ENCODE results near the gene PREPL. TPM values are rescaled to one million over a fixed set of nuclear protein-coding genes. Genes with fewer than 3 reads are reported as not detected.
"Not testable (repeated sequence)": the region's sequence is repeated elsewhere in the genome, so short reads cannot be mapped to it uniquely, and the experiment has no call there.

PREPL gene
- 10 to 100 TPM; 21.3 to 23.7 TPM for total RNA-seq

DNA sequence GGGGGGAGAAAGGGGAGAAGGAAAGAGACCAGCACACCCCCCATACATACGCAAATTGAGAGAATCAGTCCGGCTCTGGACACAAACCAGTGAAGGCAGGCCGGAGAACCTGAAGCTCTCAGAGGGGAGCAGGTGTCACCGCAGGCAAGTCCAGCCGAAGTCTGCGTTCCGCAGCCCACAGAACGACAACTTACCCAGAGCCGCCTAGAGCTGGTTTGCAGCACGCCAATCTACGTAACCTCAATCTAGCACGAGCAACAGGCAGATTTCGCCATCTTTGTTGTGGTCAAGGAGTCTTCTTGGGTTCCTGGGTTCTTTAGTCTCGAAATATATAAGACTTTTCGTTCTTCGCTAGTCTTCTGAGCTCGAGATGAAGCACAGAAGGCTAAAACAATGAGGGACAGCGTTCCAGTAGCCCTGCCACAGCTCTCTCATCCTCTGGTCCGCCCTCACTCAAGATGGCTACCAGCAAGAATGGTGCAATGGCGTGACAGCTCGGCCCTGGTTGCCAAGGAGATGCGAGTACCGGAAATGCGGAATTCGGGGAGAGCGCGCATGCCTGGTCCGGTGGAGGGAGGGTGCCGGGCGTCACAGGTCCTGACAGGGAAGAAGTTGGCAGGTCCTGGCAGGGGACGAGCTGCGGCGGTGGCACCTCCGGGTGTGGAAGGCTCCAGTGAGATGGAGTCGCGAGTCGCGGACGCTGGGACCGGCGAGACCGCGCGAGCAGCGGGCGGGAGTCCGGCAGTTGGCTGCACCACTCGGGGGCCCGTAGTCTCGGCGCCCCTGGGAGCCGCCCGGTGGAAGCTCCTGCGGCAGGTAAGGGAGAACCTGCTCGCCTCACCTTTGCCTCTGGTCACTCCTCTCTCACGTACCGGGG, at the start of gene PREPL, which contains the start of gene CAMKMT:
PREPL (minus strand) TSS at position 165 of the 877 bp plus-strand sequence. CDS start 15,152 bp downstream, outside the sequence.
CAMKMT (plus strand) TSS at position 618 of the 877 bp plus-strand sequence.
- ChIA-PET POLR2A (interaction anchor here (0.7 to 1.0 kb wide), 3 partner anchors 8 to 193 kb away, joined by 3 read pairs; partner anchors contain the start of gene PPM1B), CTCF (interaction anchor here (0.6 to 2.5 kb wide), 11 partner anchors 8 to 965 kb away, joined by 3 to 13 read pairs (median 3); no protein-coding TSS in a partner anchor)
- peaks cover 9% of the 10 kb centered on the region for H3K36me3 Mint-ChIP-seq (ENCODE audit: low read depth)
- H3K4me3 Mint-ChIP-seq = peak within 1 kb of the TSS; percentile 95
- H3K9me3 Mint-ChIP-seq = no peaks in the 10 kb centered on the region
- no peaks in the 10 kb centered on the region for H3K27me3 Mint-ChIP-seq
- peak within 1 kb of the TSS; percentile 100 for H3K27ac Mint-ChIP-seq
- H3K4me1 Mint-ChIP-seq = peaks cover 40% of the 10 kb centered on the region
- peak; percentile 99 for DNase-seq

DNA sequence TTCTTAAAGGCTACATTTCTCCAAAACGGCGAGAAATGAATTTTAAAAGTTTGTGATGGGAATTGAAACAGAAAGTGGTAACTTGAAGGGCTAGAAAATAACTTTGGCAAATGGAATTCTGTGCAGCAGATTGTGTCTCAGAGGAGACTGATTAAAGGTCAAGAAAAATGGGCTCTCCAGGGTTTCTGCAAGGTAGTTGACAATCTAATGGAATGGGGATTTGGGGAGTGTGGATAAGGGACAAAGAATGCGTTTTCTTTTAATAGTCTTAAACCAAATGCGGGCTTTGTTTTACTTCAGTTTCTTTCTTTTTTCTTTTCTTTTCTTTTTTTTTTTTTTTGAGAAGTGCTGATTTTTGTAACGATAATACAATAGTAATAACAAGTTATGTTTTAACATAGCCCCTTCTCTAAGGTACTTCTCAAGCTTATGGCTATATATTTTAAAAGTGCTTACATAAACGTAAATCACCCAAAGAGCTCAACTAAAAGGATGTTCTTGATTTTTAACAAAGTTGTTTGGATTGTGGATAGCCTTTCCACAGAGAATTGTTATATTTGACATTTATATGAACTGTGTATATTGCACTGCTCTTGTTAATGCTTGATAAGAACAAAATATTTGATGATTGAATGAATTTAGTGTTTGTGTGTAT, 37.1 kb upstream of the PREPL start:
- no peak overlapping the region for H3K4me3 Mint-ChIP-seq
- H3K9me3 Mint-ChIP-seq = no peaks in the 10 kb centered on the region
- CTCF ChIA-PET = interaction anchor here (1.1 kb wide), 1 partner anchor 557 kb away, joined by 3 read pairs; no protein-coding TSS in a partner anchor
- no peak overlapping the region for H3K27ac Mint-ChIP-seq
- no peaks in the 10 kb centered on the region for H3K27me3 Mint-ChIP-seq
- no peak for DNase-seq
- POLR2A ChIA-PET = no interaction called here
- peaks cover 2% of the 10 kb centered on the region for H3K4me1 Mint-ChIP-seq
- H3K36me3 Mint-ChIP-seq (ENCODE audit: low read depth) = peaks cover 1% of the 10 kb centered on the region

DNA sequence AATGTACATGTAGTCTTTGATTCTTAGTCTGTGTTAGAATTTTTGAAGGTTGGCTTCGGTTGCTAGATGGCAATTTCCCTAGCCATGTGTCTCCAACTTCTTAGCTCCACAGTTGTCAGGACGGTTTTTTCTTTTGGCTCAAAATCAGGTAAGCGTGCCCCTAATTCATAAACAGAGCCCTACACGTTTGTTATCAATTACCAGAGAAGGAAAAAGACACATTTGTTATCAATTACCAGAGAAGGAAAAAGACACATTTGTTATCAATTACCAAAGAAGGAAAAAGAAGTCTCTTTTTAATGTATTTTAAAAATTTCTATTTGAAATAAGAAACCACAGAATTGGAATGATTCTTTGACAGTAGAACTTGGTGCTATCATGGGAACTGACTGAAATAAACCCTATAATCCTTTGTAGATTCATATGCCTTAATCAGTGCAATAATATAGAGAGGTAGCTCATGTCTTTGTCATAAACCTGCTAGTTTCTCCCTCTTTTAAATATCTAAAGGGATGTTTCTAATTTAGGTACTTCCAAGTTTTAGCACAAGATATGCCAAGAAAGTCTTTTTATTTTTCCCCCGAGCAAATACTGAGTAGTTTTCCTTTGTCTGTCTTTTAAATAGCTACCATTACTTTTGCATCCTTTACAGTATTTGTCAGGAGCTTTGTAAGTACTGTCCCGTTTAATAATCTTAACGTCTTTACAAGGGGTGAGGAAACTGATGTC, 36.3 kb upstream of the PREPL start:
- ChIA-PET CTCF (interaction anchor here (0.6 to 1.1 kb wide), 2 partner anchors 331 to 558 kb away, joined by 3 read pairs; no protein-coding TSS in a partner anchor), POLR2A (no interaction called here)
- Mint-ChIP-seq H3K4me3 (no peak overlapping the region), H3K9me3 (no peaks in the 10 kb centered on the region), H3K4me1 (peaks cover 2% of the 10 kb centered on the region), H3K27ac (no peak overlapping the region), H3K27me3 (no peaks in the 10 kb centered on the region), H3K36me3 (ENCODE audit: low read depth) (no peaks in the 10 kb centered on the region)
- DNase-seq = no peak

DNA sequence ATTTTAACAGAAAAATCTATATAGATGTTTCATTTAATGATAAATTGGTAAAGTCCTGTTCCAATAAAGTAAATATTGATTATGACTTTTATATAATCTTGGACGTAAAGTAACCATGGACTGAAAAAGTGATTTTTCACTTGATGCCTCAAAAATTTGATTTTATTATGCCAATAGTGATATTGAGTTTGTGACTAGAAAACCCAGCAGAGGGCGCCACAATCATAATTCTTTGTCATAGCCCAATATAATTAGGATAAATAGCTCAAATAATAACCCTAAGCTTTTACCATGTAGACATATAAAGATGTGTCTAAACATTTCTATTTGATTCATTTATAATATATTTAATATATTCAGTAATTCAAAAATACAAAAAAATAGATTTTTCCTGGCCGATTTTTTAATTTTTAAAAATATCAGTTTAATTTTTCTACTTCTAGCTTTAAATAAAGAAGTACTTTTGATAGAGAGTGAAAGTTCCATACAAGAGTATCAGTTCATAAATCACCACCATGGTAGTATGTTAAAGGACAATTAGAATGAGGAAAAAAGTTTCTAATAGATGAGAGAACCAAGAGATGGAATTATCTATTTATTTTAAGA, 31.1 kb upstream of the PREPL start:
- ChIA-PET CTCF (interaction anchor here (0.6 to 1.6 kb wide), 4 partner anchors 27 to 471 kb away, joined by 3 to 4 read pairs (median 3); no protein-coding TSS in a partner anchor), POLR2A (no interaction called here)
- peaks cover 3% of the 10 kb centered on the region for H3K9me3 Mint-ChIP-seq
- no peaks in the 10 kb centered on the region for H3K27me3 Mint-ChIP-seq
- no peak overlapping the region for H3K4me3 Mint-ChIP-seq
- DNase-seq = peak; percentile 63
- H3K36me3 Mint-ChIP-seq (ENCODE audit: low read depth) = no peaks in the 10 kb centered on the region
- H3K27ac Mint-ChIP-seq = no peak overlapping the region
- H3K4me1 Mint-ChIP-seq = no peaks in the 10 kb centered on the region

DNA sequence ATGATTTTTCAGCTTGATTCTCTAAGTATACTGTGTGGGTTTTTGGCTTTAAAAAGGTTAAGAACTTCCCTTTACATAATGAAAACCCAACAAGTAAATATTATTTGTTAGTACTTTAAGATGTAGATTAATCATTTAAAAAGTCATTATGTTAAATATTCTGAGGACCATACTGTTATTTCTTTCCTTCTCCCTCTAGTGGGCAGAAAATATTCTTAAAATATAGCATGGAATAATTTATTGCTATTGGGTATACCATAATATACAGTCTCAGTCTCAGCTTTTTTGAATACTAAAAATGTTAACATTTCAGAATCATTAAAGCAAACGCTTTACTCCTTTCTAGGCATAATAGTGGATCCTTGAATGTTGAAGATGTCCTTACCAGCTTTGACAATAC, 28.6 kb upstream of the PREPL start:
- peaks cover 3% of the 10 kb centered on the region for H3K4me1 Mint-ChIP-seq
- POLR2A ChIA-PET = no interaction called here

DNA sequence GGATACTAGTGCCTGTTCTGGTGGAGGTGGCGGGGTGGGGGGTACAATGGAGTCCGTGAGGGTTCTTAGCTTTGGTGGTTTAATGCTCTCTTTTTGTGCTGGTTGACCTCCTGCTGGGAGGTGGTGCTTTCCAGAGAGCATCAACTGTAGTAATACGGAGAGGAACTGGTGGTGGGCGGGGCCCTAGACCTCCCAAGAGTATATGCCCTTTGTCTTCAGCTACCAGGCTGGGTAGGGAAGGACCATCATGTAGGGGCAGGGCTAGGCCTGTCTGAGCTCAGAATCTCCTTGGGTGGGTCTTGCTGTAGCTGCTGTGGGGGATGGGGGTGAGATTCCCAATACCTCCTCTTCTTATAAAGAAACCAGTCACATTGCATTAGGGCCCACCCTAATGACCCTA, 27.6 kb upstream of the PREPL start:
- Mint-ChIP-seq H3K36me3 (ENCODE audit: low read depth) (peaks cover 19% of the 10 kb centered on the region), H3K27ac (no peak overlapping the region), H3K9me3 (peaks cover 8% of the 10 kb centered on the region), H3K4me3 (no peak overlapping the region), H3K4me1 (peaks cover 3% of the 10 kb centered on the region), H3K27me3 (no peaks in the 10 kb centered on the region)
- CTCF ChIA-PET = no interaction called here
- POLR2A ChIA-PET = no interaction called here
- DNase-seq = no peak

More for the DNA sequence above, 28.6 kb upstream of the PREPL start:
- no peaks in the 10 kb centered on the region for H3K27me3 Mint-ChIP-seq
- no peak for DNase-seq
- CTCF ChIA-PET = no interaction called here
- no peak overlapping the region for H3K4me3 Mint-ChIP-seq
- H3K27ac Mint-ChIP-seq = no peak overlapping the region
- H3K9me3 Mint-ChIP-seq = peaks cover 5% of the 10 kb centered on the region
- H3K36me3 Mint-ChIP-seq (ENCODE audit: low read depth) = peaks cover 9% of the 10 kb centered on the region

DNA sequence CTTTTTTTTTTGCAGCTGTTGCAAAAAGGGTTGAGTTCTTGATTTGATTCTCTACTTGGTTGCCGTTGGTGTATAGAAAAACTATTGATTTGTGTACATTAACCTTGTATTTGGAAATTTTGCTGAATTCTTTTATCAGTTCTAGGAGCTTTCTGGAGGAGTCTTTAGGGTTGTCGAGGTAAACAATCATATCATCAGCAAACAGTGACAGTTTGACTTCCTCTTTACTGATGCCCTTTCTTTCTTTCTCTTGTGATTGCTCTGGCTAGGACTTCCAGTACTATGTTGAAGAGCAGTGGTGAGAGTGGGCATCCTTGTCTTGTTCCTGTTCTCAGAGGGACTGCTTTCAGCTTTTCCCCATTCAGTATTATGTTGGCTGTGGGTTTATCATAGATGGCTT, 23.9 kb upstream of the PREPL start:
- H3K4me1 Mint-ChIP-seq, CTCF ChIA-PET, H3K27ac Mint-ChIP-seq, H3K4me3 Mint-ChIP-seq, DNase-seq, H3K27me3 Mint-ChIP-seq, POLR2A ChIA-PET: not testable (repeated sequence)
- H3K36me3 Mint-ChIP-seq (ENCODE audit: low read depth) = peaks cover 30% of the 10 kb centered on the region
- H3K9me3 Mint-ChIP-seq = peaks cover 11% of the 10 kb centered on the region

DNA sequence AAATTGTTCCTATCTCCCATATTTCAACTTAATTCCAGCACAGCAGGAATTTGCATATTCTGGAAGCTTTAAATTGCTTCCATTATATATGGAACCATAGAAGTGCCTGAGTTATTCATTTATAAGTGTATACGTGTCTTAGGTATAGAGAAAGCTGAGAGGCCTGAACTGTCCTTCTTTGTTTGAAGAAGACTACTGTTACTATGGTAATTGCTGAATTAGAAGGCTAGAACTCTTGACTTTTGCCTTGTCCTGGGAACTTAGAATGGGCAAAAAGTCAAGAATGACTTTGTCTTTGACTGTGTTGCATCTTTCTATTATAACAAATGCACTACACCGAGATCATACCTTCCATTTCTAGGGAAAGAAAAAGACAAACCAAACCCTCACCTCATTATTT, 16.2 kb upstream of the PREPL start:
- CTCF ChIA-PET = interaction anchor here (0.6 to 2.5 kb wide), 3 partner anchors 15 to 168 kb away, joined by 3 to 7 read pairs (median 6); partner anchors contain the start of genes CAMKMT and PREPL
- POLR2A ChIA-PET = no interaction called here
- H3K4me3 Mint-ChIP-seq = no peak overlapping the region
- no peaks in the 10 kb centered on the region for H3K9me3 Mint-ChIP-seq
- H3K36me3 Mint-ChIP-seq (ENCODE audit: low read depth) = peaks cover 8% of the 10 kb centered on the region
- H3K27ac Mint-ChIP-seq = no peak overlapping the region
- H3K27me3 Mint-ChIP-seq = no peaks in the 10 kb centered on the region
- no peak for DNase-seq
- H3K4me1 Mint-ChIP-seq = no peaks in the 10 kb centered on the region

DNA sequence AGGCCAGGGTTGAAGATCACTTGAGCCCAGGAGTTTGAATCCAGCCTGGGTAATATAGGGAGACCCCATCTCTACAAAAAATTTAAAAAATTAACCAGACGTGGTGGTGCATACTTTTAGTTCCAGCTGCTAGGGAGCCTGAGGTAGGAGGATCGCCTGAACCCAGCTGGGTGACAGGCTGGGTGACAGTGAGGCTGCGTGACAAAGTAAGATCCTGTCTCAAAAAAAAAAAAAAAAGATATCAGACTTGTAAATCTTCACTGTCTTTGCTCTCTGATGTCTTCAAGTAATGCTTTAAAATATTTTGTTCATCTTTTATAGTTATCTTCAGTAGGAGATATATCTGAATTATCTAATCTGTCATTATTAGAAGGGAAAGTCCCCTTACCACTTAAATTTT, 11.0 kb upstream of the PREPL start:
- POLR2A ChIA-PET = no interaction called here
- Mint-ChIP-seq H3K9me3 (peaks cover 2% of the 10 kb centered on the region), H3K4me3 (no peak overlapping the region), H3K27me3 (no peaks in the 10 kb centered on the region), H3K27ac (no peak overlapping the region), H3K4me1 (peaks cover 16% of the 10 kb centered on the region), H3K36me3 (ENCODE audit: low read depth) (peaks cover 6% of the 10 kb centered on the region)
- no peak for DNase-seq
- CTCF ChIA-PET = interaction anchor here (0.7 to 3.0 kb wide), 2 partner anchors 10 to 33 kb away, joined by 3 to 13 read pairs; partner anchors contain the start of genes CAMKMT and PREPL

DNA sequence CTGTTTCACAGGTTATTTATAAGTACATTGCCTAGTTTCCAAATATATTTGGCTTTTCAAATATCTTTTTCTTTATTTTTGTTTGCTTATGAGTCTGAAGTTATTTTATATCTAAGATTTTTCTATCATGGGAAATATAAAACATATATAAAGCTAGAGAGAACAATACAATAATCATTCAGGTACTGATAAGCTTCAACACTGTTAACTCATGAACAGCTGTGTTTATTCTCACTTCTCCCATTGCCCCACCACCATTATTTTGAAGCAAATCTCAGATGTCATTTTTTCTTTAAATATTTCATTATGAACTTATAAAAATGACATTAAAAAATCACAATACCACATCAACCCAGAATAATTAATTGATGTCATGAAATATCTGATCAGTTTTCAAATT, 10.2 kb upstream of the PREPL start:
- POLR2A ChIA-PET = interaction anchor here (0.6 kb wide), 1 partner anchor 135 kb away, joined by 3 read pairs; no protein-coding TSS in a partner anchor
- no peak for DNase-seq
- peaks cover 6% of the 10 kb centered on the region for H3K36me3 Mint-ChIP-seq (ENCODE audit: low read depth)
- no peak overlapping the region for H3K27ac Mint-ChIP-seq
- no peaks in the 10 kb centered on the region for H3K27me3 Mint-ChIP-seq
- CTCF ChIA-PET = interaction anchor here (3.0 kb wide), 1 partner anchor 9 kb away, joined by 13 read pairs; the partner anchor contains the start of genes CAMKMT and PREPL
- H3K4me3 Mint-ChIP-seq = no peak overlapping the region
- H3K9me3 Mint-ChIP-seq = peaks cover 2% of the 10 kb centered on the region
- peaks cover 16% of the 10 kb centered on the region for H3K4me1 Mint-ChIP-seq

DNA sequence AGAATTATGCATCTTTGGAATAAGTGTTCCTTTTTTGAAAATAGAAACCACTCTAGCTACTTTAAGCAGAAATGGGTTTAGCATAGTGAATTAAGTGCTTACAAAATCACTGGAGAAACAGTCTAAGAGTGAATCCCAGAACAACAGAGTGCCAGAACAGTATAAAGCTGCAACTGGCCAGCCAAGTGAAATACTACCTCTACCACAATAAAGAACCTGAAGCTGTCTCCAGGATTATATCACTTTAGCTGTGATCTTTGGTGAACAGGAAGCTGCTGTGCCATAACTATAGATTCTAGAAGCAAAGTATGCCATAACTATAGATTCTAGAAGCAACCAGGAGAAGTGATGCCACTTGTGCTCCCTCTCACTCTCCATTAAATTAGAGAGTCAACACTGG, 8.1 kb upstream of the PREPL start:
- H3K9me3 Mint-ChIP-seq = peaks cover 2% of the 10 kb centered on the region
- POLR2A ChIA-PET = interaction anchor here (1.1 kb wide), 1 partner anchor 8 kb away, joined by 3 read pairs; the partner anchor contains the start of genes CAMKMT and PREPL
- DNase-seq = no peak
- peaks cover 22% of the 10 kb centered on the region for H3K4me1 Mint-ChIP-seq
- peaks cover 5% of the 10 kb centered on the region for H3K36me3 Mint-ChIP-seq (ENCODE audit: low read depth)
- H3K27me3 Mint-ChIP-seq = no peaks in the 10 kb centered on the region
- H3K27ac Mint-ChIP-seq = no peak overlapping the region
- CTCF ChIA-PET = interaction anchor here (0.6 to 1.3 kb wide), 3 partner anchors 8 to 119 kb away, joined by 3 to 4 read pairs (median 3); partner anchors contain the start of gene PREPL
- no peak overlapping the region for H3K4me3 Mint-ChIP-seq

DNA sequence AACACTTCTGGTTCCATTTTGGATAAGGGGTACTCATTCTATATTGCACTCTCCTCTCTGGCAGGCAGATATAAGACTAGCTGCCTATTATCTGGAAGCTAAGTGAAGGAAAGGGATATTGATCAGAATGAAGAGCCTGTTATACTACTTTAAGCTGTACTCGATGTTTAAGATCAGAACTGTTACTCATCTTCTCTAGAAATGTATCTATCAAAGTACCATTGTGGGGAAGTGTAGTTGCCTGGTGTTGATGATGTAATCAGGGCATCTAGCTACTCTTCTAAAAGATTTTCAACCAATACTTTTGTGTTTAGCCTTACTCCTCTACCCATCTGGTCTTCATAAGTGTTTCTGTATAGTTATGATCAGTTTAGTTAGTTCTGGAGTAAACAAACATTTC, 6.3 kb upstream of the PREPL start:
- ChIA-PET POLR2A (no interaction called here), CTCF (interaction anchor here (0.6 kb wide), 1 partner anchor 182 kb away, joined by 3 read pairs; no protein-coding TSS in a partner anchor)
- Mint-ChIP-seq H3K36me3 (ENCODE audit: low read depth) (peaks cover 5% of the 10 kb centered on the region), H3K4me1 (peaks cover 32% of the 10 kb centered on the region), H3K4me3 (no peak overlapping the region), H3K9me3 (peaks cover 2% of the 10 kb centered on the region), H3K27me3 (no peaks in the 10 kb centered on the region), H3K27ac (no peak overlapping the region)
- DNase-seq = no peak
